ENCODE results near the gene DNAJC16.

DNAJC16 gene

GRCh38 chr1:15616373-15617172 is 89.9 kb downstream of the DNAJC16 start (continued):
- TF ChIP-seq, protein P1, sequence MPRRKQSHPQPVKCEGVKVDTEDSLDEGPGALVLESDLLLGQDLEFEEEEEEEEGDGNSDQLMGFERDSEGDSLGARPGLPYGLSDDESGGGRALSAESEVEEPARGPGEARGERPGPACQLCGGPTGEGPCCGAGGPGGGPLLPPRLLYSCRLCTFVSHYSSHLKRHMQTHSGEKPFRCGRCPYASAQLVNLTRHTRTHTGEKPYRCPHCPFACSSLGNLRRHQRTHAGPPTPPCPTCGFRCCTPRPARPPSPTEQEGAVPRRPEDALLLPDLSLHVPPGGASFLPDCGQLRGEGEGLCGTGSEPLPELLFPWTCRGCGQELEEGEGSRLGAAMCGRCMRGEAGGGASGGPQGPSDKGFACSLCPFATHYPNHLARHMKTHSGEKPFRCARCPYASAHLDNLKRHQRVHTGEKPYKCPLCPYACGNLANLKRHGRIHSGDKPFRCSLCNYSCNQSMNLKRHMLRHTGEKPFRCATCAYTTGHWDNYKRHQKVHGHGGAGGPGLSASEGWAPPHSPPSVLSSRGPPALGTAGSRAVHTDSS (tag by site-specific recombination; IDR thresholded peaks at IDR 0.05) = no peak
- no peak for TF ChIP-seq ZNF658 (tag by site-specific recombination; IDR thresholded peaks at IDR 0.05)
- TF ChIP-seq ZNF768 (tag by site-specific recombination; IDR thresholded peaks at IDR 0.05) = no peak
- TF ChIP-seq ZBTB17 (tag by site-specific recombination; IDR thresholded peaks at IDR 0.05) = no peak
- TF ChIP-seq ZNF24 (tag by site-specific recombination; IDR thresholded peaks at IDR 0.05) = peak; percentile 67; the same call in 1 of the 2 replicates
- TF ChIP-seq SP7 (tag by site-specific recombination; IDR thresholded peaks at IDR 0.05) = no peak; the same call in 1 of the 2 replicates
- TF ChIP-seq KLF1 (tag by site-specific recombination; IDR thresholded peaks at IDR 0.05) = no peak
- no peak for TF ChIP-seq ZNF433 (tag by site-specific recombination; IDR thresholded peaks at IDR 0.05; ENCODE audit: low read depth)
- 0 out of 2 replicates have a peak, but pooled peaks have one; percentile 23 for TF ChIP-seq ZFP69B (tag by site-specific recombination; IDR thresholded peaks at IDR 0.05)
- no peak for TF ChIP-seq ZNF580 (tag by site-specific recombination; IDR thresholded peaks at IDR 0.05)
- no peak for TF ChIP-seq MZF1 (tag by site-specific recombination; IDR thresholded peaks at IDR 0.05; ENCODE audit: borderline replicate concordance)
- TF ChIP-seq, protein P2, sequence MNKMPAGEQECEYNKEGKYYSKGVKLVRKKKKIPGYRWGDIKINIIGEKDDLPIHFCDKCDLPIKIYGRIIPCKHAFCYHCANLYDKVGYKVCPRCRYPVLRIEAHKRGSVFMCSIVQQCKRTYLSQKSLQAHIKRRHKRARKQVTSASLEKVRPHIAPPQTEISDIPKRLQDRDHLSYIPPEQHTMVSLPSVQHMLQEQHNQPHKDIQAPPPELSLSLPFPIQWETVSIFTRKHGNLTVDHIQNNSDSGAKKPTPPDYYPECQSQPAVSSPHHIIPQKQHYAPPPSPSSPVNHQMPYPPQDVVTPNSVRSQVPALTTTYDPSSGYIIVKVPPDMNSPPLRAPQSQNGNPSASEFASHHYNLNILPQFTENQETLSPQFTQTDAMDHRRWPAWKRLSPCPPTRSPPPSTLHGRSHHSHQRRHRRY (tag by site-specific recombination; IDR thresholded peaks at IDR 0.05) = no peak
- no peak for TF ChIP-seq ZNF214 (tag by site-specific recombination; IDR thresholded peaks at IDR 0.05; ENCODE audit: borderline replicate concordance)
- TF ChIP-seq ZBTB11 (tag by site-specific recombination; conservative IDR thresholded peaks at IDR 0.05; ENCODE audit: low read depth) = 0 out of 2 replicates have a peak, but pooled peaks have one; percentile 36
- TF ChIP-seq ZNF791 (tag by site-specific recombination; IDR thresholded peaks at IDR 0.05) = no peak
- TF ChIP-seq ZNF843 (tag by site-specific recombination; IDR thresholded peaks at IDR 0.05) = no peak
- no peak for TF ChIP-seq ZNF302 (tag by site-specific recombination; IDR thresholded peaks at IDR 0.05; ENCODE audit: low read depth)
- TF ChIP-seq ZNF155 (tag by site-specific recombination; IDR thresholded peaks at IDR 0.05) = no peak
- TF ChIP-seq, protein P3, sequence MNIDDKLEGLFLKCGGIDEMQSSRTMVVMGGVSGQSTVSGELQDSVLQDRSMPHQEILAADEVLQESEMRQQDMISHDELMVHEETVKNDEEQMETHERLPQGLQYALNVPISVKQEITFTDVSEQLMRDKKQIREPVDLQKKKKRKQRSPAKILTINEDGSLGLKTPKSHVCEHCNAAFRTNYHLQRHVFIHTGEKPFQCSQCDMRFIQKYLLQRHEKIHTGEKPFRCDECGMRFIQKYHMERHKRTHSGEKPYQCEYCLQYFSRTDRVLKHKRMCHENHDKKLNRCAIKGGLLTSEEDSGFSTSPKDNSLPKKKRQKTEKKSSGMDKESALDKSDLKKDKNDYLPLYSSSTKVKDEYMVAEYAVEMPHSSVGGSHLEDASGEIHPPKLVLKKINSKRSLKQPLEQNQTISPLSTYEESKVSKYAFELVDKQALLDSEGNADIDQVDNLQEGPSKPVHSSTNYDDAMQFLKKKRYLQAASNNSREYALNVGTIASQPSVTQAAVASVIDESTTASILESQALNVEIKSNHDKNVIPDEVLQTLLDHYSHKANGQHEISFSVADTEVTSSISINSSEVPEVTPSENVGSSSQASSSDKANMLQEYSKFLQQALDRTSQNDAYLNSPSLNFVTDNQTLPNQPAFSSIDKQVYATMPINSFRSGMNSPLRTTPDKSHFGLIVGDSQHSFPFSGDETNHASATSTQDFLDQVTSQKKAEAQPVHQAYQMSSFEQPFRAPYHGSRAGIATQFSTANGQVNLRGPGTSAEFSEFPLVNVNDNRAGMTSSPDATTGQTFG (tag by site-specific recombination; IDR thresholded peaks at IDR 0.05; ENCODE audit: borderline replicate concordance) = no peak
- TF ChIP-seq ZNF48 (tag by site-specific recombination; IDR thresholded peaks at IDR 0.05) = no peak
- peak; percentile 64 for TF ChIP-seq ZXDB (tag by site-specific recombination; IDR thresholded peaks at IDR 0.05)
- no peak for TF ChIP-seq YY2 (tag by site-specific recombination; IDR thresholded peaks at IDR 0.05)
- TF ChIP-seq ZFP41 (tag by site-specific recombination; IDR thresholded peaks at IDR 0.05; ENCODE audit: borderline replicate concordance) = no peak
- TF ChIP-seq KLF7 (tag by site-specific recombination; IDR thresholded peaks at IDR 0.05; ENCODE audit: borderline replicate concordance) = no peak
- no peak for TF ChIP-seq HOXC10 (CRISPR knock-in tag; IDR thresholded peaks at IDR 0.05)
- no peak for TF ChIP-seq PRDM1 (tag by site-specific recombination; IDR thresholded peaks at IDR 0.05)
- TF ChIP-seq OVOL3 (tag by site-specific recombination; IDR thresholded peaks at IDR 0.05) = no peak
- TF ChIP-seq ZNF292 (tag by site-specific recombination; IDR thresholded peaks at IDR 0.05; ENCODE audit: borderline replicate concordance, low read depth) = no peak
- no peak for TF ChIP-seq ZNF169 (tag by site-specific recombination; IDR thresholded peaks at IDR 0.05)
- no peak for TF ChIP-seq KLF9 (tag by site-specific recombination; IDR thresholded peaks at IDR 0.05; ENCODE audit: low read depth)
- no peak for TF ChIP-seq ZNF132 (tag by site-specific recombination; IDR thresholded peaks at IDR 0.05; ENCODE audit: borderline replicate concordance)
- peak; percentile 14; the same call in 1 of the 2 replicates for TF ChIP-seq ZNF600 (tag by site-specific recombination; IDR thresholded peaks at IDR 0.05)
- TF ChIP-seq WT1 (tag by site-specific recombination; IDR thresholded peaks at IDR 0.05) = no peak
